ENCODE results near the gene SSR4.

SSR4 gene

DNA sequence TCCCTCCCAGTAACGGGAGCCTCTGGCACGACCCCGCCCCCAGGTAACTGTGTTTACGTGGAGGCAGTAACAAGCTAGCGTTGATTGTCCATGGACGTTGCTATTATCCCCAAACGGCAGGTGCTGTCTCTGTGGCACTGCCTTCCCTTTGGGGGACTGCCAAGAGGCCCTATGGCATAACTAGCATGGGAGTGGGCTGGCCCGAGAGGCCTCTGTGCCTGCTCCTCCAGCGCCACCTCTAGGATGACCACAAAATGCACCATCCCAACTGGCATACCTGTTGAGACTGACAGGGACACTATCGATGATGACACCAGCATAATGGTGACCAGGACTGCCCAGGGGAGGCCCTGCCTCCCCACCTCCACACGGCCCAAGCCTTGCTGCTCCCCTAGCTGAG is 12.2 kb upstream of the SSR4 start:
- DNase-seq, result no peak

DNA sequence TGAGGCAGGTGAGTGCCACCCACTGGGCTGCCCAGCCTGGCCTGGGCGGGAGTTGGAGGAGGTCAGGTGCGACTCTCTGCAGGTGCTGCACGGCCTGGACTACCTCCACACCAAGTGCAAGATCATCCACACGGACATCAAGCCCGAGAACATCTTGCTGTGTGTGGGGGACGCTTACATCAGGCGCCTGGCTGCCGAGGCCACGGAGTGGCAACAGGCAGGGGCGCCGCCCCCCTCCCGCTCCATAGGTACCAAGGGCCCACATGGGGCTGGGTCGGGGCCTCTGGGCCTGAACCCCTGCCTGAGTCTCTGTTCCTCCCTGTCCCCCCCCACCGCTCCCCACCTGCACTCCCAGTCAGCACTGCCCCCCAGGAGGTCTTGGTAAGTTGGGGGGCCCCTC is 11.6 kb upstream of the SSR4 start:
- DNase-seq, result no peak

DNA sequence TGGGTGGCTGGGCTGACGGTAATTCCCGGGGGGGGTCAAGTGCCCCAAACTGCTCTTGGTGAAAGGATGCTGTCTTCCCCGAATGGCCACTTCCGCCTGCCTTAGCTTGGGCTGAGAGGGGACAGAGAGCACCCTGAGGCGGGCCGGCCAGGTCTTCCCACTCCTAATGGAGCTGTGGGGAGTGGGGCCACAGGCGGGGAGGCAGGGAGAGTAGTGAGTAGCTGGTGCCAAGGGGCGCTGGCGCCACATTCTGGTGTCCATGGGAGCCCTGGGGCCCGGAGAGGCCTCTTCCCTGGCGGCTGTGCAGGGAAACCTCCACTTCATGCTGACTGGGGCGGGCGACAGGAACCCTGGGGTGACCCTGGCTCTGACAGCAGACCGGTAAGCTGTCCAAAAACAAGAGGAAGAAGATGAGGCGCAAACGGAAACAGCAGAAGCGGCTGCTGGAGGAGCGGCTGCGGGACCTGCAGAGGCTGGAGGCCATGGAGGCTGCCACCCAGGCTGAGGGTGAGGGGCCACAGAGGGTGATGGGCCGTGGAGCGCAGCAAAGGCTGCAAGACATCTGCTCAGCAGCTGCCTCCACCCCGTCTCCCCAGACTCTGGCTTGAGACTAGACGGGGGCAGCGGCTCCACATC is 11.0 kb upstream of the SSR4 start:
- no peak for DNase-seq

DNA sequence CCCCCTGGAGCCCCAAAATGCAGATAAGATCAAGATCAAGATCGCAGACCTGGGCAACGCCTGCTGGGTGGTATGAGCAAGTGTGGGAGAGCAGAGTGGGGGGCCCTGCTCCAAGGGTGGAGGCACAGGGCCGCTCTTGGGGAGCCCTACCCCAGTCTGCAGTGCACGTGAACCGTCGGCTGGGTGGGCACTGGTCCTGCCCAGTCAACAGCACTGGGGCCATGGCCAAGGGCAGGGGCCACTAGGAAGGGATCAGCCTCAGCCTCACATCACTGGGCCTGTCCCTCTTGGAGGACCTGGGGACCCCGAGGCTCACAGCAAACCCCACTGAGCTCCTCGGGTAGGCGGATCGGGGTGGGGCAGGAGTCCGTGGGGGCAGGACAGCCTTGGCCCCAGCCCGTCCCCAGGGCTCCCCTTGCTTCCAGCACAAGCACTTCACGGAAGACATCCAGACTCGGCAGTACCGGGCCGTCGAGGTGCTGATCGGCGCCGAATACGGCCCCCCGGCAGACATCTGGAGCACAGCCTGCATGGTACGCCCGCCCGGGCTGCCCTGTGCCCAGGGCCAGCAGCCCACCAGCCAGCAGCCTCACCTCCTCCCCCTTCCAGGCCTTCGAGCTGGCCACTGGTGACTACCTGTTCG is 10.0 kb upstream of the SSR4 start:
- DNase-seq, result no peak

DNA sequence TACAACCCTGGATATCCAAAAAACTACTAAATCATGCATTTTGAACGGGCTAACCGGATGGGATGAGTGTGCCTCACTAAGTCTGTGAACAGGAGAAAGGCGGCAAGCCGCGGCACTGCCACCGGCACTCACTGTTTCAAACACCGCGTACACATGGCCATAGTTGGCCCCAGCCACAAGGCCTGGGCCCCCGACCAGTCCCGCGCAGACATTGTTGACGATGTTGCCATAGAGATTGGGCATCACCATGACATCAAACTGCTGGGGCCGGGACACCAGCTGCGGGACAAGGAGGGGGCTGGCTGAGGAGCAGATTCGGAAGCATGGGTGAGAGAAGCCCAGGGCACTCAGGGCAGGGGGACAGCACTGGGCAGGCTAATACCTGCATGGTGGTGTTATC is 7.8 kb upstream of the SSR4 start:
- DNase-seq, result no peak

DNA sequence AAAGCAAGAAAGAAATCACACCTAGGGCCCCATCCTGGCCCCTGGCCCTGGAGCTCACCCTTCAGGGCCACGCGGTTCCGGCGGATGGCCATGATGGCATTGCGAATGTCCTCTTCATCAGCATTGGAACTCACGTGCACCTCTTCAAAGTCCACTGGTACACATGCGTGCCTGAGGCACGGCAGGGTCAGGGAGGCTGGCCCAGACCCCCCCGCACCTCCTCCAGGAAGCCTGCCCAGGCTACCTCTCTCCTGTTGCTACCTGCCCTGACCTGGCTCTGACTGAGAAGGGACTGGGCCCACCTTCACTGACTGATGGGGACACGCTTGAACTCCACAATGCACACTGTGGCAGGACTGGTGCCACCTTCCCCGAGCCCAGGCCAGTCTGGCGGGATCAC is 4.8 kb upstream of the SSR4 start:
- no peak for DNase-seq

DNA sequence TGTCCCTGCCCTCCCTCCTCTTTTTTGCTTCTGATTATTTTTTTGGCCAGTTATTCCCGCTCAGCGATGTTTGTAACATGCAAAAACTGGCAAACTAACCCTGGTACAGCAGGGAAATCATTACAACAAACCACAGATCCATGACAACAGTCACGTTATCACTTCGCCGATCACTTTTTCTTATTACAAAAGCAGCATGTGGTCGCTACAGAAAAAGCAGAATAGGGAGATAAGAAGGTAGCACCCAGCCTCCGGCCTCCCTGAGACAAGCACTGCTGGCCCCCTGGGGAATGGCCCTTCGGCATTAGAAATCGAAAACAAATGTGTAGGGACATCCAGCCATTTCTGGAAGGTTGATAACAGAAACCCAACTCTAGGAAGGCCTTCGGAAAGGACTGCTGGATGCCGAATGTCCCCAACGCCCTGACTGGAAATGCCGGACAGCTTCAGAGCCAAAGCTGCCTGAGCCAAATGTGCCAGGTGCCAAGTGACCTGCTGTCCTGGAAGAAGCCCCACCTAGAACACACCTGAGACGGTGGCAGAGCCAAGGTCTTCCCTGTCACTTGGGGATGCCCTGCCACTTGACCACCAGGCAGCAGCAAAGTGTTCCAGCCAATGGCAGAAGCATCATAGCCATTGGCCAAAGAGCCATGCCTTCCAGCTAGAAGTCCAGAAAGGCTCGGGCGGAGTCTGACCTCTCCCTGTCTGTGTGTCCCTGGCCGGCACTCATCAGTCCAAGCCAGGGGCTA is 3.2 kb upstream of the SSR4 start:
- DNase-seq, result no peak

DNA sequence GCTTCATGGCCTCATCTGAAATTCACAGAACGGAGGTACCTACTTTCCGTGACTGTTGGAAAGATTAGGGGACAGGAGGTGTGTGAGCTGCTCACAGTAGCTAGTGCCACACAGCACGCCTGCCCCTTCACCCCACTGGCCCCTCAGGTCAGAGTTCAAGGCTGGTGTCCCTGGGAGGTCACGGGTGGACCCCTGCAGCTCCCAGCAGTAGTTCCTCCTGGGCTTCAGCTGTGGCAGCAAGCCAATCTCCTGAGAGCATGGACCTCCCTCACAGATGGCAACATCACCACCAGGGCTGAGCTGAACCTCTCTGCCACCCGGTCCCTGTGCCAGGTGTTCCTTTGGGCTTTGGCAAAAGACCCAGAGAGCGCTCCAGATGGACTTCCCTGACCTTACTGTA is 2.1 kb upstream of the SSR4 start:
- DNase-seq, result no peak

DNA sequence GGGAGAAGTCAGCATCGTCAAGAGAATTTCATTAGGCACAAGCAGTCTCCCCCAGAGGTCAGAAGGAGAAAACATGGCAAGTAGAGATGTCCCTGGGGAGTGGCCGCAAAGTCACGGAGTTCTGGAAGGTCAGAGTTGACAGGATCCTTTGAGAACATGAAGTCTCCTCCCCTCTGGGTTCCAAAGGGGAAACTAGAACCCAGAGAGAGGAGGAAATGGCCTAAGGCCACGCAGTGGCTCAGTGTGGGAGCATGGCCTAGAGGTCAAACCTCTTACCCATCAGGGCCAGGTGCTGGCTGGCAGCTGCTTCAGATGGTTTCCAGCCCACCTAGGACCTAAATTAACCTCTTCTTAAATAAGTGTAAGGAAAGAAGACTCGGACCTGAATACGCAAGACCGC is 1.2 kb upstream of the SSR4 start:
- DNase-seq, result no peak

DNA sequence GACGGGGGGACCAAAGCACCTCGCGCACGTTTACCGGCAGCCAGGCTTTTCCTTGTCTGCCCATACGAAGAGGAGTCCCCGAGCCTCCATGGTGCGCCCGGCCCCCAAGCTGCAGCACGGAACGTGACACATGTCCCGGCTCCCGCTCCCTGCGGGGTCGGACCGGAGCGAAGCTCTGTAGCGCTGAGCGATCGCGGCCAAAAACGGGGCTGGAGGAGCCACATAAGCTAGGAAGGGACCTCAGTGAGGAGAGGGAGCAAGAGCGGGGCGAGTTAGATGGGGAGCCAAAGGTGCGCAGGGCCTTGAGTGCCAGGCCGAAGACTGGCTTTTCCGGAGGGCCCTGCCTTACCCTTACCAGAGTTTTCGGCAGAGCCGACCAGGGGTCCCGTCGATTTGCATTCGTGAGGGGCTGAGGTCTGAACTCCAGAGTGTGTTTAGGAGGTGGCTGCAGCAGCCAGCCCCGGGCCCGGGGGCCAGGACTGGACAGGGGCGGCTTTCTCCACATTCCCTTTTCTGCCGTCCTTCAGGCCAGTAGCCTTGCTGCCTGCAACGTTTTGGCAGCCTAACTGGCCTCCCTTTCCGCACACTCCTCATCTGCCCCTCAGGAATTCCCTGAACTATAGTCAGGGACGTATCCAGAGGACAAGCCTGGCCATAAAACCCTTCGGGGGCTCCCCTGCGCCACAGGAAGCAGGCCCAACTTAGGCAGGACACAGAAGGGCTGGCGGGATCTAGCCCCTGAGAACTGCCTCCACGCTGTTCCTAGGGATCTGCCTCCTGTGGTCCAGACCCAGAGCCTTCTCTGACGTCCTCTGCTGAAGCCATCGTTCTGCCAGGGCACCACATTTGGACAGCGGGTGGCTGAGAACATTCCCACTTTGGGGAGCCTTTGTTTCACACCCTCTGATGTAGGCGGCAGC is 689 bp downstream of the SSR4 start:
- DNase-seq, result no peak

DNA sequence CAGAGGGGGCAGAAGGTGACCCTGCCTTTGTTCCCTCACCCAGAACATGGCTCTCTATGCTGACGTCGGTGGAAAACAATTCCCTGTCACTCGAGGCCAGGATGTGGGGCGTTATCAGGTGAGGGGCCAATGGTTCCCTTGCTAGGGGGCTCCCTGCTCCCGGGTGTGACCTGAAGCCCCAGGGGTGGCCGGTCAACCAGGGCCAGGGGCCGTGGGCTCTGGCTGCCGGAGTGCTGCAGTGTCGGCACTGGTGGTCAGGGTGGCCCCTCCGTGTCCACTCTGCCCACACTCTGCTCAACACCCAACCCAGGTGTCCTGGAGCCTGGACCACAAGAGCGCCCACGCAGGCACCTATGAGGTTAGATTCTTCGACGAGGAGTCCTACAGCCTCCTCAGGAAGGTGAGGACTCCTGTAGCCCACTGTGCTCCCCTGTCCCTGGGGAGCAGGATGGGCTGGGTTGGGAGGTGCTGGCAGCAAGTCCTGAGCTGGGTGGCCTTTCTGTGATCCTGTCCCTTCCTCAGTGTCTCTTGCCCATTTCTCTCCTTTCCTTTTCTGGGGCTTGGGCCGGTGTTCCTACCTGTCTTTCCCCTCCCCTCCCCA is 3.0 kb downstream of the SSR4 start:
- no peak for DNase-seq

DNA sequence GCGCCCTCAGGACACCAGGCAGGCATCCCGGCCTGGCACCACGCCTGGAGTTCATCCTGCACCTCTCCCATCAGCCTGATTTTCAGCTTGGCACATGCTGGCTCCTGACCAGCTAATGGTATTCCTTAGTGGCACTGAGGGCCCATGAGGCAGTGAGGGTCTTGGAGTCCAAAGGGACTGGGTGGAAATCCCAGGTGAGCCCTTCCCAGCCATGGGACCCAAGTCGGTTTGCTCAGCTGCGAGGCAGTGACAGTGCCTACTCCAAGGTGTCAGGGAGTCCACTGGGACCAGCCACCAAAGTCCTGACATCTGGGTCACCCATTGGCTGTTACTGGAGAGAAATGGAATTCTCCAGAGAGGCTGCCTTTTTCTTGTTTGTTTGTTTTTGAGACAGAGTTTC is 4.9 kb downstream of the SSR4 start:
- no peak for DNase-seq

DNA sequence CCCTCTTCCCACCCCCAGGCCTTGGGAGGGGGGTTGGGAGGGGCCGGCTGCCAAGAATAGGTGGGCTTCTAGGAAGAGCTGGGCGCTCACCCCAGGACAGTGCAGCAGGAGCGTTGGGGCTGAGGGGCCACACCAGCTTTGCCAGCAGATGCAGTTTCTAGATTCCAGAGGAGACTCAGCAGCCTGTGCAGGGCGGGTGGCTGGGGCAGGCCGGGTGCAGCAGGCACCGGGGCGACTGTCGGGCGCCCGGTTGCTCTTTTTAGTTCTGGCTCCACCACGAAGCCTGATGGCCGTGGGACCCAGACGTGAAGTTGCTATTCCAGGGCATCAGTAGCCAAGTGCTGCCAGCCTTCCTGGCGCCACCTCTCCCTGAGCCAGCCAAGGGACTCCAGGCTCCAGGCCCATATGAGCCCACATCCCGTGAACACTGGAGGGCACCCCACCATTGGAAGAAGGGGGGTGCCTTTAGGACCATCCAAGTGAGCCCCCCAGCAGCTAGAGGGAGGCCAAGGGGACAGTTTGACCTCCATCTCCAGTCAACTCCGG is 5.8 kb downstream of the SSR4 start:
- no peak for DNase-seq

DNA sequence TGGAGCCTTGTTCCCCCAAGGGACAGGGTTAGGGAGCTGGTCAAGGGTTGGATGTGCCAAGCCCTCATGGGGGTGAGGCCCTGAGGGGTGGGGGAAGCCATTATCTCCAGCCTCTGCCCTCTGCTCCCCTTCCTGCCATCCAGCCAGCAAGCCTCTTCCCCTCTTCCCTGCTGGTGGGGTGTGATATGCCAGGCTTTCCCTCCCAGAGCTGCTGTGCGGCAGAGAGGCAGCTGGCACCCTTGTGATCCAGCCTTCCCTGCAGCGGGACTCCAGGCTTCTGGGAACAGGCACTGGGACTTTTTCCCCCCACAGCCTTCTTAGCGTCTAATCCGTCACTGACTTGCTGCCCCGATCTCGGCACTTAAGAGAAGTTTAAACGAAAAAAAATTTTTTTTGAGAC is 6.3 kb downstream of the SSR4 start:
- DNase-seq, result no peak

DNA sequence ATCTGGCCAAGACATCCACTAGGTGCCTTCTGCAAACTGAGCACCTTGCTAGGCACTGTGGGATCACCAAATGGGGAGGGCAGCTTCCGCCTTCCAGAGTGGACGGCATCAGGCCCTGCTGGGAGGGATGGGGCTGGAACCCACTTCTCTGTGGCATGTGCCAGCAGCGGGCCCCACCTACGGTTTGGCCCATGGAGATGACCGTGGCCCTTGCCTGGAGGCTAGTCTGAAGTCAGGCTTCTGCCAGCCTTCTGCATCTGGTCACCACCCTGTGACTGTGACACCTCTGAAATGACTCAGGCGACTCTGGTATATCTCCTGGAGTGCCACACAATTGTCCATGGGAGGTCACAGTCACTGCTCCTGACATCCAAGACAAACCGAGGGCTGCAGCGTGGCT is 7.2 kb downstream of the SSR4 start:
- DNase-seq, result no peak

DNA sequence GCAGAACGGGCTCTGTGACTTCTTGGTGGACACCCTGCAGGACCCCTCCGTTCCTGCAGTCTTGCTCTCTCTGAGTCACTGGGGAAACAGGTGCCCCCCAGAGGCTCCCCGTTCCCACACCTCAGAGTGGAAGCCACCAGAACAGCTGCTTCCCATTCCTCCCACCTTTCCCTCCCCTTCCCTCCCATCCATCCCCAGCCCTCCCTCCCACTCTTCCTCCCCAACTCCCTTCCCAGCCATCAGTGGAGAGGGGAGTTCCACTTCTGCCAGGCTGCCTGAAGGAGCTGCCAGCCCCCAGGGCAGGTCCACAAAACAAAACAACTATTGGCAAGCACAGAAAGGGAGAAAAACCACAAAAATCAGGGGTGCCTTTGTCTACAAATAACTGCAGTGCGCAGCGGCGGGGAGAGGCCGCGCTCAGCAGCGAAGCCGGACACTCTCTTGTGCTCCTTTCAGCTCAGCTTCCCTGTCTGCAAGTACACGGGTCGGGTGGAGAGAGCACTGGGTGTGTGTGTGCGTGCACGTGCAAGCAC is 8.1 kb downstream of the SSR4 start:
- no peak for DNase-seq

DNA sequence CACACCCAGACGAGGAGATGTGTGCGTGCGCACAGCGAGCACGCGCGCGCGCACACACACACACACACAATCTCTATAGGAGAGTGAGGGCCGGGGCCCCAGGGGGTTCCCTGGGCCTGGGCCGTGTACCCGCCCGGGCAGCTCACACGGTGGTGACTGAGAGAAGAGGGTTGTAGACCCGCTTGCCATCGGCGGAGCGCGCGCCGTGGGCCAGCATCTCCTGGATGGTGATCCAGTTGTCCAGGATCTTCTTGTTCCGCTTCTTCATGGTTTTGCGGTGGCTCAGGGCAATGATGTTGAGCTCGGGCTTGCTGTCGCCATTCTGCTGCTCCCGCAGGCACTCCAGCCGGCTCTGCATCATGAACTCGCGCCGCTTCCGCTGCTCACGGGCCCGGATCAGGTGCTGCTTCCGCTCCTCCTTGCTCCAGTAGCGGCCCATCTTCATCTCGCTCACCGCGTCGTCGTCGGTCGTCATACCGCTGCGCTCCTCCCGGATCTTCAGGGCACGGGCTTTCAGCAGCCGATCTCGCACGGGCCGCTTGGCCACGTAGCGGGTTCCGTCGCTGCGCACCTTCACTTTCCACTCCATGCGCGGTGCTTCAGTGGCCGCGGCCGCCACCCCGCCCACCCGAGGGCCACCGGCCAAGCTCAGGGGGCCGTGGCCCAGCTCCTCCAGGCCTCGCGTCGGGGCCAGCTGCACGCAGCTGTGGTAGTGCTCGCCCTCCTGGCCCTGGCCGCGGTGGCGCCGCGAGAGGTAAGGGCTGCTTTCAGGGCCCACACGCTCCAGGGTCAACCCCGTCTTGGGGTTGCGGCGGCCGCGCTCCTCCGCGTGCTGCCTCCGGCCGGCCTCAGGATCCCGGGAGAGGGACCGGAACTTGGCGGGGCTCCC is 9.0 kb downstream of the SSR4 start:
- DNase-seq, result no peak

DNA sequence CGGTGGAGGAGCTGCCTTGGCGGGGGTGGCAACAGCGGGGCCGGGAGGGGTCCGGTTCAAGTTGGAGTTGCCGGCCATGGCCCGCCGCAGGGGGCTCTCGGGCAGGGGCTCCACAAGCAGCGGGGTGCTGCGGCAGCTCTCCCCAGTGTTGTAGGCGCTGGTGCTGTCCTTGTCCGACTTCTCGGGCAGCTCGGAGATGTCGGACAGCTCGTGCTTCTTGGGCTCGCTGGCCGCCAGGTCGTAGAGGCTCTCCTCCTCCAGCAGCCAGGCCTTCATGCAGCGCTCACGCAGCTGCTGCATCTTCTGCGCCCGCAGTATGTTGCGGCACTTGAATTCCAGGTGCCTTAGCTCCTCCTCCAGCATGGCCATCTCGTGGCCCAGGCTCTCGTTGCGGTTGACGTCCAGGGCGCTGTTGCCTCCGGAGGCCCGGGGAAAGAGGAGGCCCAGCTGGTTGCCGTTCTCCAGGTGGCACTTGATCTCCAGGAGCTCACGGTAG is 9.7 kb downstream of the SSR4 start:
- no peak for DNase-seq

DNA sequence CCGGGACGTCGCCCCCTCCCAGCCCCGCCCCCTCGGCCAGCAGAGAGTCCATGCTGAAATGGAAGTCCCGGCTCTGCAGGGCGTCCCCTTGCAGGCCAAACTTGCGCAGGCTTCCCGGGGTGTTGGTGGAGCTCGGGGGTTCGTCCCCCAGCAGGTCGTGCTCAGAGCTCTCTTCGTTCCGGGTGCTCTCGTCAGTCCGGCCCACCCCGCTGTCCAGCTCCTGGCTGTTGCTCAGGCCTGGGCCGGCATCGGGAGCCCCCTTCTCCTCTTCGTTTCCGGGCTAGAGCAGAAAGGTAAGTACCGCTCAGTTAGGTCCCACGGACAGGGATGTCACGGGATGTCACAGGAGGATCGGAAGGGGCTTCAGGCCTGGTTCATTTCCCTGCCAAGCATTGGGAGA is 10.2 kb downstream of the SSR4 start:
- no peak for DNase-seq

DNA sequence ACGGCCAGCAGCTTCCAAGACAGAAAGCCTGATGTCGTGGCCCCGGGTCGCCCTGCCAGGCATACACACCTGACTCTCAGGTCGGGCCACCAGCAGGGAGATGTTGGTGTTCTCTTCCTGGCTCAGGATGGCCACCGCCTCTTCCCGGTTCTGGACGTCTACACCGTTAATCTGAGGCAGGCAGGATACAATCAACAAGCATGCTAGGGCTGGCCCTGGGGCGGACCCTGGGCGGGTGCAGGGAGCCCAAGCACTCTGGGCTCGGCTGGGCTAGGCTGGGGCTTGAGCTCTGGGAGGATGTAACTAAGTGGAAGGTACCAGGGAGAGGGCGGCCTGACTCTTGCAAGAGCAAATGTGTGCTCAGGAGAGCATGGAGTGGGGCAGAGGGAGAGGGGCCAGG is 11.0 kb downstream of the SSR4 start:
- no peak for DNase-seq

DNA sequence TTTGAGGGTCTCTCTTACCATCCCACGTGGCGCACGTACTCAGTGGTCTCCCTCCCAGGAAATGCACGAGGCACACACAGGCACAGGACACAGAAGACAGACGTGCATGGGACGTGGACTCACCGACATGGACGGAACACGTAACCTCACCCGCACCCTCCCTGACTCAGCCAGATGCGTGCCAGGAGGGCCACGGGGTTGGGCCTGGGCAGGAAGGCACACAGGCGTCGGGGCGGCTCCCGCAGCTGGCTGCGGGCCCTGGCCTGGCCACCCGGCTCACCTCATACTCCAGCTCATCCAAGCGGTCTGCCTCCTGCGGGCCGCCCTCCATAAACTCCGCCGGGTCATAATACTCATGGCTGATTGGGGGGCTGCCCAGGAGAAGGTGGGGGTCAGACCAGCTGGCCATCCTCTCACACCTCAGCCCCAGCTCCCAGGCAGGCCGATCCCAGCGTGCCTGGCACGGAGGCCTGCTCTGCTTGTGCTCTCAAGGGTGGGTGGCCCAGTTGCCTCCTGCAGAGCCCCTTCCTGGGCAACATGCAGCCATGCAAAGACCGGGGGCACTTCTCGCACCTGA is 12.6 kb downstream of the SSR4 start:
- no peak for DNase-seq

Data from amniotic stem cell (primary cell).